ACHN (cell line): Measurements from ENCODE around the gene DICER1.

Source experiments
- DNase-seq: peaks from one replicate; pipeline ENCODE4 v3.0.0-alpha.2; 2015
- in situ Hi-C: cut with HindIII; loops from 2 replicates; pipeline ENCODE4 v1.10.0; 2017; ENCODE audit warnings: low sequenced_read_pairs, low pct_ligation_motif_present, low pct_unique_long_range_greater_than_20kb

DICER1 gene

DNA sequence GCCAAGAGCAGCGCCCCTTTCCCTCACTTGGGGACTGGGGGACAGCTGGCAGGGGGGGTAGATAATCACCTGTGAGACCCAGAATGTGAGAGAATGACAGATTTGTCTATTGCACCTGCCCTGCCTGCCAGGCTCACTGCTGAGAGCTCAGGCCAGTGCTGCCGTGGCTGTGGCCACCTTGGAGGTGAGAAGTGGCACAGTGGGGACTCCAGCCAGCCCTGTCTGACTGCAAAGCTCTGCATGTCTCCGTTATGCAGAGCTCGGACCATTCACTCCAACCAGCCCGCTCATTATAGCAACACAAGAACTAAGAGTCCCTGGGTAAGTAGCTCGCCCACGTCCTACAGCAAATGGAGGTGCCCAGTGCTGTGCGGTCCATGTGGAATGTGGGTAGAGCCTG is 88.8 kb downstream of the DICER1 start:
- no peak for DNase-seq
- in situ Hi-C loops, result no loop called here

GRCh38 chr14:95068080-95068479 is 89.2 kb downstream of the DICER1 start:
- in situ Hi-C loops, result no loop called here
- DNase-seq, result no peak

DNA sequence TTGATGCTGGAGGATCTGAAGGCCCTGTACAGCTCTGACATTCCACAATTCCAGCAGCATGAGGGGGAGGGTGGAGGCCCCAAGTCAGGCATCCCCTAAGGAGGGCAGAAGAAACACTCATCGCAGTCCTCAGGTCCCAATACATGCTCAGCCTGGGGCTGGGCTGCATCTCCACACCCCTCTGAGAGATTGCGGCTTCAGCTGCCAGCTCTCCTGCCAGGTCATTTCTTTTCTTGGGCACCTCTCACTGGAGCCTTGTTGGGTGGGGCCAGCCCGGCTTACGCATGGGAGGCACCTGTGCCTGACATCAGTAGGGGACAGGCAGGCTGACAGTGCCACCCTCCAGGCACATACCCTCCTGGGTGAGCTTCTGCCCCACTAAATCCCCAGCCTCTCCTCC is 89.8 kb downstream of the DICER1 start:
- in situ Hi-C loops, result no loop called here
- DNase-seq, result no peak

GRCh38 chr14:95066427-95066986 is 90.8 kb downstream of the DICER1 start:
- in situ Hi-C loops, result no loop called here
- no peak for DNase-seq

GRCh38 chr14:95065411-95065810 is 91.9 kb downstream of the DICER1 start:
- no peak for DNase-seq
- in situ Hi-C loops, result no loop called here

DNA sequence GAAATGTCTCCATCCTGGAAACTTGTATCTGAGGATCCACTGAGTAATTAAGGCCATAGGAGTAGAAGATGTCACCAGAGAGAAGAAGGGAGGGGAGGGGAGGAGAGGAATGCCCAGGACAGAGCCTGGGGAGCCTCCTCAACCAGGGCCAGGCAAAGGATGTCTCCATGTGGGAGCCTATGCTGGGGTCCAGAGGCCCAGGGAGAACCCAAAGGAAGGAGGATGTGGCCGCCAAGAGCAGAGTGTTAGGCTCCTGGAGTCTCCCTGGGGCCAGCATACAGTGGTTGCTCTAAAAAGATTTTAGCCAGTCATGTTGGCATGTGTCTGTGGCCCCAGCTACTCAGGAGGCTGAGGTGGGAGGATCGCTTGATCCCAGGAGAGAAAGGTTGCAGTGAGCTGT is 92.6 kb downstream of the DICER1 start:
- no peak for DNase-seq
- in situ Hi-C loops, result no loop called here

DNA sequence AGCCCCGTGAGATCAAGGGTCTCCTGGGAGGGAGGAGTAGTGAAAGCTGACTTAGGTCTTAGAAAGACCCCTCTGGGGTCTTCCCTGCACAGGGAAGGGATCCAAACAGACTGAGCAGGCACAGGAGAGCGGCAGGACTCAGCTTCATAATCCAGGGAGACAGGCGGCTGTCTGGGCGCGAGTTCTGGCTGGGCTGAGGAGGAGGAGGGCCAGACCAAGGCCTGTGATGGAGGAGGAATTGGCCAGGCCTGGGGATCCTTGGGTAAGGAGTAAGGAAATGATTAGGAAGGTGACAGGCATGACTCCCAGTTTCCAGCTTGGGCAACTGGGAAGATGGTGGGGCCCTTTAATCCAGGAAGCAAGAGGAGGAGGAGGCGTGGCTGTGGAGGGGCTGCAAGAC is 93.1 kb downstream of the DICER1 start:
- no peak for DNase-seq
- in situ Hi-C loops, result no loop called here

- DNase-seq, result no peak
- in situ Hi-C loops, result no loop called here
Observed at GRCh38 chr14:95063391-95063790, 93.9 kb downstream of the DICER1 start.

GRCh38 chr14:95062946-95063345 is 94.4 kb downstream of the DICER1 start:
- no peak for DNase-seq
- in situ Hi-C loops, result no loop called here

DNA sequence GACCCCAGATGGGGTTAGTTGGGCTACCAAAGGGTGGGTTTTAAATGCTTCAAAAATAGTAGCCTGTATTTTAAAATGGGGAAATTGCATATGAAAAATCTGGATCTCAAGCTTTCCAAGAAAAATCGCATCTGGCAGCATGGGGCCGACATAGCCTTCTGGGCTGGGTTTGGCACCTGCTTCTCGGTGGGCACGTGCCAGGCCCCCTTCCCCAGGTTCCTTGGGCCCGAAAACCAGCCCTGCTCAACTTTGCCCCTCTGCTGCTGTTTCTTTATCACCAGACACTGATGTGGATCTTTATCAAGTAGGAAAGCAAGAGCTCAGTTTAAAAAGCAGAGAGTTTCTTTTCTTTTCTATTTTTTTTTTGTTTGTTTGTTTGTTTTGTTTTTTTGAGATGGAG is 95.1 kb downstream of the DICER1 start:
- no peak for DNase-seq
- in situ Hi-C loops, result no loop called here

DNA sequence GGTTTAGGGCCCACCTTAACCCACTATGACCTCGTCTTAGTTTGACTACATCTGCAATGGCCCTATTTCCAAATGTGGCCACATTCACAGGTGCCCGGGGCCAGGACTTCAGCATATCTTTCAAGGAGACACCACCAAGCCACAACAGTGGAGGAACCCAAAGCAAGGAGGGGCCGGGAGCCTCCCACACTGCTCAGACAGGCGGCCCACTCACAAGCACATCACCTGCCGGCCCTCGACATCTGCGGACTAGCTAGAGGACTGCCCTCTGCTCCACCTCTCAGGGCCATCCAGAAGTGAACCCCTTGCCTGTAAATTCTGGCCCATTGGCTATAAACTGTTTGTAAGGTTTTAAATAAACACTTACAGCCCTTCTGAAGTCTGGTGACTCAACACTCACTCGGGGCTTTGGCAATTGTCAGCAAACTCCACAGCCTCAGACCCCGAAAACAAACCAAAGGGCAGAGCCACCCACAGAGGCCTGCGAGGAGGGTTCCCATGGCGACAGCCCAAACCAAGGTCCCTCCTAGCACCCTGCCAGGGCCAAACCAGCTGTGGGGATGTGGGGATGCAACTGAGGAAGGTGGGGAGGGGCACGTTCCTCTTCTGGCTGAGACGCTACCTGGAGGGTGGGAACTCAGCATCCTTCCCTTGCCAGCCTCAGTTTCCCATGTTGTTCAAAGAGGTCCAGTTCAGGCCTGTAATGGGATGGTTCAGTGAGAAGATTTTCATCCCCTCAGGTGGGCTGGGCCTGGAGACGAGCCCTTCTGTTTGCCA is 95.8 kb downstream of the DICER1 start:
- in situ Hi-C loops, result no loop called here
- DNase-seq, result no peak

GRCh38 chr14:95059126-95059525 is 98.2 kb downstream of the DICER1 start:
- in situ Hi-C loops, result no loop called here
- DNase-seq, result no peak

GRCh38 chr14:95058491-95058890 is 98.8 kb downstream of the DICER1 start:
- in situ Hi-C loops, result no loop called here
- DNase-seq, result no peak

DNA sequence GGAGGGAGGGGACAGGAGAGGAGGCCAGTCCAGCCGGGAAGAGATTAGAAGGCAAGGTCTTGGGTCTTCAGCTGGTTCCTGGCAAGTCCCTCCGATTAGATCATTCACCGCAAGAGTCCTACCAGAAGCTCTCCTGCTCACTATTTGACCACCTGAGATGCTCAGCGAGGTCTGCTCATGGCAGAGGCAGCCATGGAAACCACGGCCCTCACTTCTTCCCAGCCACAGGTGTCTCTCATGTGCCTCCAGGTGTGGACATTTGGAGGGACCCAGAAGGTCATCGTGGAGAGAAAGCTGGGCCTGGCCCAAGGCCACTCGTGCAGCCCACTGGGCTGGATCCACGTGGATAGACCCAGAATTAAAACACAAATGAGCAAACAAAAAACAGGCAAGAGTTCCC is 99.5 kb downstream of the DICER1 start:
- in situ Hi-C loops, result no loop called here
- no peak for DNase-seq

GRCh38 chr14:95057147-95057546 is 100.2 kb downstream of the DICER1 start:
- in situ Hi-C loops, result no loop called here
- DNase-seq, result no peak

GRCh38 chr14:95056476-95056875 is 100.9 kb downstream of the DICER1 start:
- DNase-seq, result no peak
- in situ Hi-C loops, result no loop called here

- no peak for DNase-seq
- in situ Hi-C loops, result no loop called here
Observed at GRCh38 chr14:95055318-95055717, 102.0 kb downstream of the DICER1 start.

DNA sequence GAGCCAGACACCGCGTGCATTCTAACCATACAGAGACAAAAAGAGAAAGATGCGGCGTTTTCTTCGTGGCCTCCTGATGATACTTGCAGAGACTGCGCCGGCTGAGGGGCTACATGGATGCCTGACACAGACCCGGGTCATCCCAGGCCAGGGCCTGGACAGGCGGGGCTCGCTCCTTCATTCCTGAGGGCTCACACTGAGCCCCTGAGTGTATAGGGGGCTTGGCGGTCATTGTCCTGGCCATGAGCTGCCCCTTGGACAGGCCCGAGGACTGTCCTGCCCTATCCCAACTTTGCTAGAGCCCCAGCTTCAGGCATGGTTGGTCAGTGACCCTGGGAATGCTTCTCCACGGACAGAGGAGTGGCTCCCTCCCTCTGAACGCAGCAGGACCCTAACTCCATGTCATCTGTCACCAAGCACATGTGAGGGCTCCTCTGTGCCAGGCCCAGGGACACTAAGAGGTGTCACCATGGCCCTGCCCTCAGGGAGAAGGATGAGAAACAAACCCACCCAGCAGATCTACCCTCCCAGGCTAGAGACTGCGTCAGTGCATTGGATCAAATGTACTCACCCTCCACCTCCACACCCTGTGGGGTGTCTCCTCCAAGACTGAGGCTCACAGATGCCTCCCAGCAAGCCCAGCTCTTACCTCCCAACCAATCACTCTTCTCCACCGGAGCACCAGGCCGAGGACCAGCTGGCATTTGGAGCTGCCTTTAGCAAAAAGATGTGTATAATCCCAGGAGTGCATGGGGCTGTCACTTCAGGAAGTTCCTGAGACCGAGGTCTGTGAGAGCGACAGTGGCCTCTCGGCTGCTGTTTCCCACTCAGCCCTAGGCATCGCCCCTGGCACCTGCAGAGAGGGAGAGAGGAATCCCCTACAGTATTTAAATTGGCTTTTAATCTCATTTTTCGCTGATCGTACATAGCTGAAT is 102.7 kb downstream of the DICER1 start:
- no peak for DNase-seq
- in situ Hi-C loops, result no loop called here

DNA sequence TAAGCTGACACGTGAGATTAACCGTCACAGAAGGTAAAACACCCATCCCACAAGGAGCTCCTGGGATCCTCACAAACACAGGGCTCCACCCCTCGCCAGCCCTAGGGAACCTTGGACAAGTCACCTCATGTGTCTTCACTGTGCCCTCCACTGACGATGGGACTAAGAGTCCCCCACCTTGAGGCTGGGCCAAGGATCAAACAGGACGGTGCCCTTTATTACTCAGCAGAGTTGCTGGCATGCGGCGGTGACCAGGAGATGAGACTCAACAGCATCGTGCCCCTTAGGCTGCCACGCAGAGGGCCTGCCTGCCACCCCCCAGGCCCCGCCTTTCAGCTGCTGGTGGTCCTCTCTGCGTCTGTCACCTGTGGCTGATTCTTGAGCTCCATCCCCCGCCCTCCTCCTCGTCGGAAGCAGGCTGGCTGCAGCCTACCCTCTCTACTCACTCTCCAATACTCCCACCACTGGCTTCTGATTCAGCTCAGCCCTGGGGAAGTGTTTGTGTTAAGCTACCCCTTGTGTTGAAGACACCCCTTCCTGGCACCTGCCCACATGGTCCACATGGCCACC is 105.2 kb downstream of the DICER1 start:
- DNase-seq, result no peak
- in situ Hi-C loops, result no loop called here
